OCI-LY1 (cell line): ENCODE measurements around the gene ANKRD31.

ENCODE experiments used
- H2AFZ ChIP-seq: fragments of 200-600 bp; sonication (generic), shearing (Covaris generic); 2 replicates; pipeline ENCODE4 v1.6.0; 2014; ENCODE audit warnings: antibody characterized with exemption, mild to moderate bottlenecking, low read length
- H3F3A ChIP-seq: fragments of 200-600 bp; sonication (generic), shearing (Covaris generic); 2 replicates; pipeline ENCODE4 v1.6.0; 2014; ENCODE audit warnings: mild to moderate bottlenecking, antibody characterized with exemption, low read length, moderate library complexity; ENCODE audit not compliant: insufficient read depth
- H3K27ac ChIP-seq: fragments of 200-600 bp; sonication (generic); 2 replicates; pipeline ENCODE4 v1.5.1; 2014; ENCODE audit warnings: low read length, mixed run types, mild to moderate bottlenecking, low read depth; ENCODE audit not compliant: poor library complexity, severe bottlenecking
- H3K27me3 ChIP-seq: fragments of 200-600 bp; sonication (generic); 2 replicates; pipeline ENCODE4 v1.6.0; 2014; ENCODE audit warnings: antibody characterized with exemption, mild to moderate bottlenecking, low read length, moderate library complexity; ENCODE audit not compliant: insufficient read depth
- H3K36me3 ChIP-seq: fragments of 200-600 bp; sonication (generic); 2 replicates; pipeline ENCODE4 v1.6.1; 2014; ENCODE audit warnings: mild to moderate bottlenecking, antibody characterized with exemption, low read length, moderate library complexity, mixed read lengths; ENCODE audit not compliant: insufficient read depth
- H3K4me1 ChIP-seq: fragments of 200-600 bp; sonication (generic); 2 replicates; pipeline ENCODE4 v1.5.1; 2014; ENCODE audit warnings: mild to moderate bottlenecking, low read length, moderate library complexity; ENCODE audit not compliant: insufficient read depth, severe bottlenecking
- H3K4me2 ChIP-seq: fragments of 200-600 bp; sonication (generic), shearing (Covaris generic); 2 replicates; pipeline ENCODE4 v1.6.1; 2014; ENCODE audit warnings: low read length
- H3K4me3 ChIP-seq: fragments of 200-600 bp; sonication (generic); 2 replicates; pipeline ENCODE4 v1.5.1; 2014; ENCODE audit warnings: low read length, low read depth, mild to moderate bottlenecking, mixed read lengths; ENCODE audit not compliant: poor library complexity, severe bottlenecking
- H3K79me2 ChIP-seq: fragments of 200-600 bp; shearing (Covaris generic); 2 replicates; pipeline ENCODE4 v1.6.1; 2016; ENCODE audit warnings: mixed run types, low read length, mixed read lengths; ENCODE audit not compliant: insufficient read depth
- H3K9ac ChIP-seq: fragments of 200-600 bp; sonication (generic), shearing (Covaris generic); 2 replicates; pipeline ENCODE4 v1.6.1; 2014; ENCODE audit warnings: mild to moderate bottlenecking, low read length, mixed read lengths
- H3K9me2 ChIP-seq: fragments of 200-600 bp; sonication (generic), shearing (Covaris generic); 2 replicates; pipeline ENCODE4 v1.6.1; 2014; ENCODE audit warnings: low read depth, mild to moderate bottlenecking, low read length, mixed read lengths
- H3K9me3 ChIP-seq: fragments of 200-600 bp; shearing (Covaris generic); 2 replicates; pipeline ENCODE4 v1.6.1; 2014; ENCODE audit warnings: low read length, mixed read lengths
- H4K20me1 ChIP-seq: fragments of 200-600 bp; sonication (generic), shearing (Covaris generic); 2 replicates; pipeline ENCODE4 v1.6.0; 2016; ENCODE audit warnings: mild to moderate bottlenecking, low read length; ENCODE audit not compliant: insufficient read depth
- EZH2 ChIP-seq: fragments of 200-600 bp; sonication (generic), shearing (Covaris generic); IDR thresholded peaks from 2 replicates; pipeline ENCODE4 v1.8.0; 2017; ENCODE audit warnings: borderline replicate concordance, mixed run types, mild to moderate bottlenecking, antibody characterized with exemption, low read length, moderate library complexity, mixed read lengths
- TF ChIP-seq, protein P1 (sequence below): fragments of 200-600 bp; sonication (generic), shearing (Covaris generic); IDR thresholded peaks from 2 replicates; pipeline ENCODE4 v1.5.1; 2017; ENCODE audit warnings: mild to moderate bottlenecking, antibody characterized with exemption, low read length, moderate library complexity, mixed read lengths

ANKRD31 gene

GRCh38 chr5:75044406-75044805 lies 192.3 kb downstream of the ANKRD31 start:
- H4K20me1 ChIP-seq: no peaks in the 10 kb centered on the region

GRCh38 chr5:75043633-75044264 lies 192.9 kb downstream of the ANKRD31 start:
- 0 out of 2 replicates have a peak, but pooled peaks cover 4% of the 10 kb centered on the region for H3K27me3 ChIP-seq
- no peaks in the 10 kb centered on the region for H3K79me2 ChIP-seq
- H3K36me3 ChIP-seq: no peaks in the 10 kb centered on the region
- H4K20me1 ChIP-seq: no peaks in the 10 kb centered on the region
- TF ChIP-seq, protein P1, sequence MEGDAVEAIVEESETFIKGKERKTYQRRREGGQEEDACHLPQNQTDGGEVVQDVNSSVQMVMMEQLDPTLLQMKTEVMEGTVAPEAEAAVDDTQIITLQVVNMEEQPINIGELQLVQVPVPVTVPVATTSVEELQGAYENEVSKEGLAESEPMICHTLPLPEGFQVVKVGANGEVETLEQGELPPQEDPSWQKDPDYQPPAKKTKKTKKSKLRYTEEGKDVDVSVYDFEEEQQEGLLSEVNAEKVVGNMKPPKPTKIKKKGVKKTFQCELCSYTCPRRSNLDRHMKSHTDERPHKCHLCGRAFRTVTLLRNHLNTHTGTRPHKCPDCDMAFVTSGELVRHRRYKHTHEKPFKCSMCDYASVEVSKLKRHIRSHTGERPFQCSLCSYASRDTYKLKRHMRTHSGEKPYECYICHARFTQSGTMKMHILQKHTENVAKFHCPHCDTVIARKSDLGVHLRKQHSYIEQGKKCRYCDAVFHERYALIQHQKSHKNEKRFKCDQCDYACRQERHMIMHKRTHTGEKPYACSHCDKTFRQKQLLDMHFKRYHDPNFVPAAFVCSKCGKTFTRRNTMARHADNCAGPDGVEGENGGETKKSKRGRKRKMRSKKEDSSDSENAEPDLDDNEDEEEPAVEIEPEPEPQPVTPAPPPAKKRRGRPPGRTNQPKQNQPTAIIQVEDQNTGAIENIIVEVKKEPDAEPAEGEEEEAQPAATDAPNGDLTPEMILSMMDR: no peak
- no peak for TF ChIP-seq EZH2
- no peaks in the 10 kb centered on the region for H3F3A ChIP-seq
- H3K4me3 ChIP-seq: no peak overlapping the region
- no peak overlapping the region for H3K4me2 ChIP-seq
- H3K27ac ChIP-seq: no peak overlapping the region
- H2AFZ ChIP-seq: no peak overlapping the region
- H3K9me2 ChIP-seq: no peaks in the 10 kb centered on the region
- no peaks in the 10 kb centered on the region for H3K4me1 ChIP-seq
- H3K9ac ChIP-seq: no peak overlapping the region
- no peaks in the 10 kb centered on the region for H3K9me3 ChIP-seq

More at GRCh38 chr5:75044406-75044805, 192.3 kb downstream of the ANKRD31 start:
- TF ChIP-seq, protein P1: no peak
- no peak for TF ChIP-seq EZH2
- Histone ChIP-seq H3K27me3 (0 out of 2 replicates have a peak, but pooled peaks cover 4% of the 10 kb centered on the region), H3K9me3 (no peaks in the 10 kb centered on the region), H3K4me2 (no peak overlapping the region), H3K9ac (no peak overlapping the region), H3K9me2 (no peaks in the 10 kb centered on the region), H2AFZ (no peak overlapping the region), H3F3A (no peaks in the 10 kb centered on the region), H3K4me3 (no peak overlapping the region), H3K27ac (no peak overlapping the region), H3K4me1 (no peaks in the 10 kb centered on the region), H3K36me3 (no peaks in the 10 kb centered on the region), H3K79me2 (no peaks in the 10 kb centered on the region)

DNA sequence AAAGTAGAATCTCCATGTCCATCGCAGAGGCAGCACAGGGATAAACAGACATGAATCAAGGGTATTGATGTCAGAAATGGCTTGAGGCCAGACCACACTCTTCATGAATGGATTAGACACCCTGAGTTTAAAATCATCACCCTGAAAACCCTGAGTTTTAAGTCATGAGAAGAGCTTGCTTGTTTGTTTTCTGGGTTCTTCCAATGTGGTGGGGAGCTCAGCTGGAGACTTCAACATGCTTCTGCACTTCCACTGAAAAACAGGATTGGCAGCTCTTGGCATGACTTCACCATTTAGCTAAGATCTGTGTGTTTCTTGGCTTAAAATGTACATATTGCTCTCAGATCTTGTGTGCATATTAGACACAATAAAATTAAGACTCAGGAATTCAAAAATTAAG lies 194.2 kb downstream of the ANKRD31 start:
- no peaks in the 10 kb centered on the region for H3K79me2 ChIP-seq
- H3K9ac ChIP-seq: no peak overlapping the region
- H3F3A ChIP-seq: no peaks in the 10 kb centered on the region
- TF ChIP-seq EZH2: no peak
- TF ChIP-seq, protein P1: no peak
- no peak overlapping the region for H3K4me3 ChIP-seq
- H3K9me2 ChIP-seq: no peaks in the 10 kb centered on the region
- H2AFZ ChIP-seq: no peak overlapping the region
- no peaks in the 10 kb centered on the region for H3K4me1 ChIP-seq
- no peak overlapping the region for H3K4me2 ChIP-seq
- no peak overlapping the region for H3K27ac ChIP-seq
- no peaks in the 10 kb centered on the region for H3K36me3 ChIP-seq
- H4K20me1 ChIP-seq: no peaks in the 10 kb centered on the region
- no peaks in the 10 kb centered on the region for H3K9me3 ChIP-seq
- H3K27me3 ChIP-seq: 0 out of 2 replicates have a peak, but pooled peaks cover 4% of the 10 kb centered on the region
